HEK293 (cell line): ENCODE measurements around the gene PIN1.

Experiments
- CTCF ChIA-PET: fragments of 350-600 bp; formaldehyde crosslinking; extraction: SDS; loops from one replicate; lab custom pipeline; 2021; ENCODE audit warnings: antibody characterized with exemption; lab: Yijun Ruan, JAX
- POLR2A ChIA-PET: fragments of 300-600 bp; formaldehyde crosslinking; extraction: SDS; loops from one replicate; lab custom pipeline; 2020; ENCODE audit warnings: antibody characterized with exemption, inconsistent platforms; lab: Yijun Ruan, JAX
- H3K27ac ChIP-seq: fragments of 200-500 bp; sonication (Bioruptor generic); 2 replicates; pipeline ENCODE4 v1.5.1; 2014; ENCODE audit warnings: low read depth, low read length, control low read depth, inconsistent platforms; ENCODE audit errors: extremely low read depth
- H3K36me3 ChIP-seq, 2 experiments: fragments of 200-500 bp in 1 of 2; sonication (Bioruptor generic) in 1 of 2; 1 replicate in 1 of 2; 2 replicates in 1 of 2; pipeline ENCODE4 v1.5.1; 2014 to 2017; ENCODE audit warnings: inconsistent platforms in 2 of 2, low read length in 2 of 2; ENCODE audit not compliant: control insufficient read depth in 2 of 2, insufficient read depth in 1 of 2
- H3K4me1 ChIP-seq: fragments of 200-500 bp; sonication (Bioruptor generic); 2 replicates; pipeline ENCODE4 v1.5.1; 2014; ENCODE audit warnings: mild to moderate bottlenecking, low read length, inconsistent platforms; ENCODE audit not compliant: control insufficient read depth, insufficient read depth
- H3K4me3 ChIP-seq: 2 replicates; pipeline ENCODE4 v1.5.1; 2011; ENCODE audit warnings: low read depth, mild to moderate bottlenecking, control low read depth, low read length, moderate library complexity
- H3K9me3 ChIP-seq: fragments of 200-500 bp; sonication (Bioruptor generic); 2 replicates; pipeline ENCODE4 v1.5.1; 2014; ENCODE audit warnings: low read depth, low read length, inconsistent platforms; ENCODE audit not compliant: control insufficient read depth, insufficient read depth
- EGR2 ChIP-seq: fragments of 450-650 bp; formaldehyde crosslinking; IDR thresholded peaks from 2 replicates; pipeline ENCODE4 v1.5.1; 2016; ENCODE audit warnings: low read depth, missing biosample characterization, missing genetic modification characterization
- PBX3 ChIP-seq: sonication (generic); formaldehyde crosslinking; IDR thresholded peaks from 2 replicates; pipeline ENCODE4 v1.8.1; 2022; ENCODE audit warnings: mild to moderate bottlenecking, moderate library complexity, missing genetic modification reagents
- WT1 ChIP-seq: fragments of 450-650 bp; formaldehyde crosslinking; IDR thresholded peaks from 2 replicates; pipeline ENCODE4 v1.5.1; 2016; ENCODE audit warnings: missing biosample characterization, missing genetic modification characterization
- ZBTB7A ChIP-seq: fragments of 450-650 bp; formaldehyde crosslinking; IDR thresholded peaks from 2 replicates; pipeline ENCODE4 v1.5.1; 2016; ENCODE audit warnings: low read depth, missing biosample characterization, missing genetic modification characterization
- ZEB2 ChIP-seq: fragments of 450-650 bp; formaldehyde crosslinking; IDR thresholded peaks from 2 replicates; pipeline ENCODE4 v1.5.1; 2016; ENCODE audit warnings: missing biosample characterization, missing genetic modification characterization
- ZFHX2 ChIP-seq: fragments of 450-650 bp; formaldehyde crosslinking; conservative IDR thresholded peaks from 2 replicates; pipeline ENCODE4 v1.5.1; 2016; ENCODE audit warnings: missing biosample characterization, missing genetic modification characterization
- ZNF140 ChIP-seq: fragments of 450-650 bp; formaldehyde crosslinking; IDR thresholded peaks from 2 replicates; pipeline ENCODE4 v1.5.1; 2016; ENCODE audit warnings: missing biosample characterization, missing genetic modification characterization
- ZNF221 ChIP-seq: fragments of 450-650 bp; formaldehyde crosslinking; IDR thresholded peaks from 2 replicates; pipeline ENCODE4 v1.5.1; 2017; ENCODE audit warnings: missing biosample characterization, missing genetic modification characterization, borderline replicate concordance
- ZNF274 ChIP-seq, 2 experiments: fragments of 200-500 bp in 1 of 2; fragments of 450-650 bp in 1 of 2; sonication (Bioruptor generic) in 1 of 2; formaldehyde crosslinking in 1 of 2; IDR thresholded peaks; 2 replicates each; pipeline versions ENCODE4 v1.5.1 to v1.6.1; 2014 to 2016; ENCODE audit warnings: borderline replicate concordance in 1 of 2, inconsistent platforms in 1 of 2, low read length in 1 of 2, missing biosample characterization in 1 of 2, missing genetic modification characterization in 1 of 2
- ZNF596 ChIP-seq: fragments of 450-650 bp; IDR thresholded peaks from 2 replicates; pipeline ENCODE4 v1.5.0; 2018; ENCODE audit warnings: missing biosample characterization, mild to moderate bottlenecking, missing genetic modification characterization, moderate library complexity
- ZNF645 ChIP-seq: fragments of 450-650 bp; formaldehyde crosslinking; IDR thresholded peaks from 2 replicates; pipeline ENCODE4; 2016; ENCODE audit warnings: missing biosample characterization, missing genetic modification characterization
- ZNF692 ChIP-seq: fragments of 450-650 bp; formaldehyde crosslinking; IDR thresholded peaks from 2 replicates; pipeline ENCODE4 v1.5.1; 2016; ENCODE audit warnings: missing biosample characterization, missing genetic modification characterization
- ZNF707 ChIP-seq: fragments of 450-650 bp; formaldehyde crosslinking; IDR thresholded peaks from 2 replicates; pipeline ENCODE4 v1.5.1; 2016; ENCODE audit warnings: missing biosample characterization, missing genetic modification characterization

The PIN1 gene

GRCh38 chr19:9857920-9858746 is 23.0 kb downstream of the PIN1 start:
- H3K27ac ChIP-seq = no peak overlapping the region
- H3K4me3 ChIP-seq = no peak overlapping the region
- no peaks in the 10 kb centered on the region for H3K9me3 ChIP-seq
- H3K4me1 ChIP-seq = no peaks in the 10 kb centered on the region
- ChIA-PET POLR2A (interaction anchor here (0.5 to 0.6 kb wide), 2 partner anchors 13 to 24 kb away, joined by 3 to 4 read pairs; no protein-coding TSS in a partner anchor), CTCF (interaction anchor here (0.6 kb wide), 1 partner anchor 210 kb away, joined by 3 read pairs; no protein-coding TSS in a partner anchor)
- TF ChIP-seq ZFHX2 (tag by site-specific recombination) = peak; percentile 96
- TF ChIP-seq EGR2 (tag by site-specific recombination) = peak; percentile 98
- TF ChIP-seq ZNF274 (IDR thresholded peaks at IDR 0.05; ENCODE audit: low read length) = no peak
- TF ChIP-seq ZNF274 (tag by site-specific recombination; IDR thresholded peaks at IDR 0.05; ENCODE audit: borderline replicate concordance) = no peak
- no peak for TF ChIP-seq ZNF645 (tag by site-specific recombination)
- TF ChIP-seq ZNF596 = no peak
- TF ChIP-seq PBX3 = no peak
- TF ChIP-seq ZBTB7A = no peak
- no peak for TF ChIP-seq ZNF140 (tag by site-specific recombination)
- no peak for TF ChIP-seq WT1
- peaks cover 0 to 4% of the 10 kb centered on the region in 2 experiments; a peak in 1 of 3 replicates for H3K36me3 ChIP-seq

- Histone ChIP-seq H3K9me3 (no peaks in the 10 kb centered on the region), H3K36me3 (peaks cover 0 to 4% of the 10 kb centered on the region in 2 experiments; a peak in 1 of 3 replicates), H3K4me3 (no peak overlapping the region), H3K4me1 (no peaks in the 10 kb centered on the region), H3K27ac (no peak overlapping the region)
- POLR2A ChIA-PET = interaction anchor here (0.5 kb wide), 1 partner anchor 23 kb away, joined by 4 read pairs; no protein-coding TSS in a partner anchor
- CTCF ChIA-PET = interaction anchor here (0.6 kb wide), 1 partner anchor 211 kb away, joined by 3 read pairs; no protein-coding TSS in a partner anchor
- TF ChIP-seq ZNF692 (tag by site-specific recombination) (no peak), ZNF707 (tag by site-specific recombination) (no peak), ZEB2 (tag by site-specific recombination) (peak; percentile 100)
Measured at GRCh38 chr19:9858766-9859165, 23.6 kb downstream of the PIN1 start.

GRCh38 chr19:9860407-9860806 is 25.3 kb downstream of the PIN1 start:
- Histone ChIP-seq H3K27ac (no peak overlapping the region), H3K4me3 (no peak overlapping the region), H3K4me1 (no peaks in the 10 kb centered on the region), H3K36me3 (peaks cover 0 to 4% of the 10 kb centered on the region in 2 experiments; a peak in 1 of 3 replicates), H3K9me3 (no peaks in the 10 kb centered on the region)
- POLR2A ChIA-PET = interaction anchor here (0.6 to 0.7 kb wide), 2 partner anchors 21 to 25 kb away, joined by 3 to 4 read pairs; partner anchors contain the start of gene PIN1
- CTCF ChIA-PET = interaction anchor here (0.6 to 0.7 kb wide), 2 partner anchors 21 to 72 kb away, joined by 3 read pairs; no protein-coding TSS in a partner anchor
- TF ChIP-seq ZNF221 (tag by site-specific recombination) = no peak
